GM23338 (cell line): ENCODE results near the gene YIPF2. TPM values are rescaled to one million over a fixed set of nuclear protein-coding genes. Genes with fewer than 3 reads are reported as not detected.
A peak's percentile ranks its signal among the peaks of the same experiment; 100 is the strongest.

ENCODE experiments used
- ATAC-seq: fragments of 200-7000 bp; cut with Tn5 transposase; 3 replicates; pipeline ENCODE4 v1.9.1; 2020
- DNase-seq: peaks from one replicate; pipeline ENCODE4 v3.0.0-alpha.2; 2015; ENCODE audit warnings: low spot score
- H2AFZ ChIP-seq: fragments of 200-600 bp; sonication (generic); 2 replicates; pipeline ENCODE4 v1.8.0; 2016; ENCODE audit warnings: antibody characterized with exemption, mild to moderate bottlenecking, moderate library complexity
- H3F3A ChIP-seq: fragments of 200-600 bp; sonication (generic); replicated peaks from 2 replicates; pipeline ENCODE4 v1.8.0; 2017; ENCODE audit warnings: antibody characterized with exemption, mixed run types, low read depth
- H3K27ac ChIP-seq: fragments of 200-600 bp; sonication (generic); 2 replicates; pipeline ENCODE4 v1.6.1; 2016; ENCODE audit warnings: low read depth
- H3K27me3 ChIP-seq: fragments of 200-600 bp; sonication (generic); 2 replicates; pipeline ENCODE4 v1.8.0; 2016; ENCODE audit warnings: mild to moderate bottlenecking, mixed run types, moderate library complexity; ENCODE audit not compliant: insufficient read depth
- H3K36me3 ChIP-seq: fragments of 200-600 bp; sonication (generic); 2 replicates; pipeline ENCODE4 v1.8.0; 2016; ENCODE audit warnings: mild to moderate bottlenecking; ENCODE audit not compliant: insufficient read depth
- H3K4me1 ChIP-seq: fragments of 200-600 bp; sonication (generic); 2 replicates; pipeline ENCODE4 v1.8.0; 2016; ENCODE audit warnings: mild to moderate bottlenecking, moderate library complexity; ENCODE audit not compliant: insufficient read depth
- H3K4me2 ChIP-seq: fragments of 200-600 bp; sonication (generic); 2 replicates; pipeline ENCODE4 v1.7.1; 2017; ENCODE audit warnings: mixed run types
- H3K4me3 ChIP-seq: fragments of 200-600 bp; sonication (generic); 2 replicates; pipeline ENCODE4 v1.6.1; 2016; ENCODE audit warnings: mixed run types
- H3K79me2 ChIP-seq: fragments of 200-600 bp; sonication (generic); replicated peaks from 2 replicates; pipeline ENCODE4 v1.8.0; 2017; ENCODE audit warnings: mild to moderate bottlenecking; ENCODE audit not compliant: insufficient read depth
- H3K9me2 ChIP-seq: fragments of 200-600 bp; sonication (generic); 2 replicates; pipeline ENCODE4 v1.8.0; 2017; ENCODE audit not compliant: insufficient read depth
- H4K20me1 ChIP-seq: fragments of 200-600 bp; sonication (generic); replicated peaks from 2 replicates; pipeline ENCODE4 v1.8.0; 2017; ENCODE audit warnings: mild to moderate bottlenecking; ENCODE audit not compliant: insufficient read depth
- H3K27ac Mint-ChIP-seq: 2 replicates; pipeline ENCODE4 v1.8.0; 2020; ENCODE audit warnings: inconsistent platforms, mild to moderate bottlenecking, moderate library complexity, mixed read lengths
- H3K27me3 Mint-ChIP-seq: 3 replicates; pipeline ENCODE4 v1.8.0; 2022; ENCODE audit warnings: low read depth, mild to moderate bottlenecking, moderate library complexity, mixed read lengths, inconsistent platforms; ENCODE audit not compliant: insufficient read depth, poor library complexity
- H3K36me3 Mint-ChIP-seq: 3 replicates; pipeline ENCODE4 v1.8.0; 2021; ENCODE audit warnings: low read depth, mild to moderate bottlenecking, inconsistent platforms, moderate library complexity, mixed read lengths
- H3K4me1 Mint-ChIP-seq: 3 replicates; pipeline ENCODE4 v1.8.0; 2020; ENCODE audit warnings: mild to moderate bottlenecking, inconsistent platforms, mixed read lengths
- H3K4me3 Mint-ChIP-seq: 3 replicates; pipeline ENCODE4 v1.8.0; 2021; ENCODE audit warnings: moderate library complexity, mild to moderate bottlenecking, inconsistent platforms, mixed read lengths
- H3K9me3 Mint-ChIP-seq: 3 replicates; pipeline ENCODE4 v1.8.0; 2020; ENCODE audit warnings: moderate library complexity, mild to moderate bottlenecking, inconsistent platforms, mixed read lengths
- CREB1 ChIP-seq: fragments of 250-450 bp; sonication (Bioruptor Pico); IDR thresholded peaks from 2 replicates; pipeline ENCODE4 v1.5.0; 2020; ENCODE audit warnings: low read depth, mild to moderate bottlenecking, moderate library complexity
- EZH2 ChIP-seq: fragments of 200-600 bp; sonication (generic); IDR thresholded peaks from one replicate; pipeline ENCODE4 v1.8.0; 2017; ENCODE audit warnings: antibody characterized with exemption, mild to moderate bottlenecking, low read depth; ENCODE audit not compliant: unreplicated experiment
- EZH2phosphoT487 ChIP-seq: fragments of 200-600 bp; sonication (generic); IDR thresholded peaks from one replicate; pipeline ENCODE4 v1.8.1; 2018; ENCODE audit warnings: antibody characterized with exemption; ENCODE audit not compliant: unreplicated experiment
- JUNB ChIP-seq: IDR thresholded peaks from one replicate; pipeline ENCODE4 v1.6.1; 2016; ENCODE audit warnings: antibody characterized with exemption; ENCODE audit not compliant: unreplicated experiment
- NANOG ChIP-seq: IDR thresholded peaks from 2 replicates; pipeline ENCODE4 v1.6.1; 2016; ENCODE audit warnings: antibody characterized with exemption, borderline replicate concordance
- POLR2AphosphoS5 ChIP-seq: IDR thresholded peaks from 2 replicates; pipeline ENCODE4 v1.6.1; 2016; ENCODE audit warnings: antibody characterized with exemption, low read depth
- STAT1 ChIP-seq: IDR thresholded peaks from one replicate; pipeline ENCODE4 v1.6.1; 2016; ENCODE audit warnings: antibody characterized with exemption; ENCODE audit not compliant: unreplicated experiment
- ZNF114 ChIP-seq: fragments of 250-450 bp; sonication (Bioruptor Pico); IDR thresholded peaks from 2 replicates; pipeline ENCODE4 v1.5.0; 2020; ENCODE audit warnings: mild to moderate bottlenecking, moderate library complexity
- ZNF331 ChIP-seq: fragments of 250-450 bp; sonication (Bioruptor Pico); IDR thresholded peaks from 2 replicates; pipeline ENCODE4 v1.5.0; 2020; ENCODE audit warnings: low read depth, mild to moderate bottlenecking, moderate library complexity
- polyA plus RNA-seq: library from polyadenylated mRNA; unstranded; fragments of >200 nt; fragmentation: Nextera tagmentation; extraction: Ambion mirVana; gene quantifications from 2 replicates; pipeline ENCODE4 v1.2.1, GENCODE V29; 2016
- total RNA-seq: library from RNA; depleted of rRNA; stranded (reverse); fragments of >200 nt; shearing (Covaris generic); gene quantifications from 2 replicates; pipeline ENCODE4 v1.2.3, GENCODE V29; 2014
- TF ChIP-seq, protein P1 (sequence below): IDR thresholded peaks from one replicate; pipeline ENCODE4 v1.6.1; 2018; ENCODE audit warnings: antibody characterized with exemption; ENCODE audit not compliant: unreplicated experiment
- TF ChIP-seq, protein P2 (sequence below): IDR thresholded peaks from 2 replicates; pipeline ENCODE4 v1.6.1; 2016; ENCODE audit warnings: antibody characterized with exemption
- TF ChIP-seq, protein P3 (sequence below): fragments of 250-450 bp; sonication (Bioruptor Pico); IDR thresholded peaks from 2 replicates; pipeline ENCODE4 v1.5.0; 2020; ENCODE audit warnings: mild to moderate bottlenecking, moderate library complexity
- TF ChIP-seq, protein P4 (sequence below), 2 experiments: fragments of 200-600 bp in 1 of 2; sonication (generic) in 1 of 2; conservative IDR thresholded peaks; 2 replicates each; pipeline versions ENCODE4 v1.5.1 to v1.6.1; 2016 to 2017; ENCODE audit warnings: antibody characterized with exemption in 2 of 2, low read depth in 2 of 2, mild to moderate bottlenecking in 2 of 2, moderate library complexity in 1 of 2

YIPF2 gene
- total and polyA plus RNA-seq, 2 experiments from 2014 or later = 36.3 to 63.7 TPM

DNA sequence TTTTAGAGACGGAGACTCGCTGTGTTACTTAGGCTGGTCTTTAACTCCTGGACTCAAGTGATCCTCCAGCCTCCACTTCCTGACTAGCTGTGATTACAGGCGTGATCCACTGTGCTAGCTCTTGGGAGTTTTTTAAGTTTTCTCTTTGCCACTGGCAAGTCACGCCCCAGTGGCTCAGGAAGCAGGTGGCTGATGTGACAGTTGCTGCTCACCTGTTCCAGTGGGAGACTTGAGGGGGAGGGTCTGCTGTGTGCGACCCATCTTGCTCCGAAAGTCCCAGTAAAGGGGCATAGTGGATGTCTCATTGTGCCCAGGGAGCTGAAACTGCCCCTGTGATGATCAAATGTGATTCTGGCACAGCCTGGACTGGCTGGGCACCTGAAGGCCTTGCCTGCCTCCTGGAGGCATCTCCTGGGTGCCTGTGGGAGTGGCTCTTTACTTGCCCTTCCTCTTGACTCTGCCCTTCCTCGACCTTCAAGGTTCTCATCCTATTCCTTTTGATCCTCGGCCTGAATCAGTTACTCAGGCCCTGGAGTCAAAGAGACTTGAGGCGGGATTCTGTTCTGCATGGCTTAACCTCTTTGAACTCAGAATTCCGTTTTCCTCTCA, 40.2 kb upstream of the YIPF2 start:
- H3K4me3 ChIP-seq = no peak overlapping the region
- Mint-ChIP-seq H3K27me3 (peaks cover 6% of the 10 kb centered on the region), H3K27ac (peak overlapping the region; percentile 44), H3K4me3 (no peak overlapping the region), H3K4me1 (peaks cover 34% of the 10 kb centered on the region), H3K9me3 (peaks cover under 1% of the 10 kb centered on the region; the same call in 2 of the 3 replicates), H3K36me3 (peaks cover 36% of the 10 kb centered on the region)
- no peaks in the 10 kb centered on the region; the same call in 1 of the 2 replicates for H3K36me3 ChIP-seq
- peaks cover 15% of the 10 kb centered on the region; the same call in 1 of the 2 replicates for H3K4me1 ChIP-seq
- ATAC-seq (peak; percentile 19; the same call in 1 of the 3 replicates), DNase-seq (no peak)
- TF ChIP-seq, protein P1, sequence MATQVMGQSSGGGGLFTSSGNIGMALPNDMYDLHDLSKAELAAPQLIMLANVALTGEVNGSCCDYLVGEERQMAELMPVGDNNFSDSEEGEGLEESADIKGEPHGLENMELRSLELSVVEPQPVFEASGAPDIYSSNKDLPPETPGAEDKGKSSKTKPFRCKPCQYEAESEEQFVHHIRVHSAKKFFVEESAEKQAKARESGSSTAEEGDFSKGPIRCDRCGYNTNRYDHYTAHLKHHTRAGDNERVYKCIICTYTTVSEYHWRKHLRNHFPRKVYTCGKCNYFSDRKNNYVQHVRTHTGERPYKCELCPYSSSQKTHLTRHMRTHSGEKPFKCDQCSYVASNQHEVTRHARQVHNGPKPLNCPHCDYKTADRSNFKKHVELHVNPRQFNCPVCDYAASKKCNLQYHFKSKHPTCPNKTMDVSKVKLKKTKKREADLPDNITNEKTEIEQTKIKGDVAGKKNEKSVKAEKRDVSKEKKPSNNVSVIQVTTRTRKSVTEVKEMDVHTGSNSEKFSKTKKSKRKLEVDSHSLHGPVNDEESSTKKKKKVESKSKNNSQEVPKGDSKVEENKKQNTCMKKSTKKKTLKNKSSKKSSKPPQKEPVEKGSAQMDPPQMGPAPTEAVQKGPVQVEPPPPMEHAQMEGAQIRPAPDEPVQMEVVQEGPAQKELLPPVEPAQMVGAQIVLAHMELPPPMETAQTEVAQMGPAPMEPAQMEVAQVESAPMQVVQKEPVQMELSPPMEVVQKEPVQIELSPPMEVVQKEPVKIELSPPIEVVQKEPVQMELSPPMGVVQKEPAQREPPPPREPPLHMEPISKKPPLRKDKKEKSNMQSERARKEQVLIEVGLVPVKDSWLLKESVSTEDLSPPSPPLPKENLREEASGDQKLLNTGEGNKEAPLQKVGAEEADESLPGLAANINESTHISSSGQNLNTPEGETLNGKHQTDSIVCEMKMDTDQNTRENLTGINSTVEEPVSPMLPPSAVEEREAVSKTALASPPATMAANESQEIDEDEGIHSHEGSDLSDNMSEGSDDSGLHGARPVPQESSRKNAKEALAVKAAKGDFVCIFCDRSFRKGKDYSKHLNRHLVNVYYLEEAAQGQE = no peak
- TF ChIP-seq CREB1 (CRISPR knock-in tag) = no peak
- TF ChIP-seq, protein P2, sequence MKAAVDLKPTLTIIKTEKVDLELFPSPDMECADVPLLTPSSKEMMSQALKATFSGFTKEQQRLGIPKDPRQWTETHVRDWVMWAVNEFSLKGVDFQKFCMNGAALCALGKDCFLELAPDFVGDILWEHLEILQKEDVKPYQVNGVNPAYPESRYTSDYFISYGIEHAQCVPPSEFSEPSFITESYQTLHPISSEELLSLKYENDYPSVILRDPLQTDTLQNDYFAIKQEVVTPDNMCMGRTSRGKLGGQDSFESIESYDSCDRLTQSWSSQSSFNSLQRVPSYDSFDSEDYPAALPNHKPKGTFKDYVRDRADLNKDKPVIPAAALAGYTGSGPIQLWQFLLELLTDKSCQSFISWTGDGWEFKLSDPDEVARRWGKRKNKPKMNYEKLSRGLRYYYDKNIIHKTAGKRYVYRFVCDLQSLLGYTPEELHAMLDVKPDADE = no peak
- TF ChIP-seq, protein P3, sequence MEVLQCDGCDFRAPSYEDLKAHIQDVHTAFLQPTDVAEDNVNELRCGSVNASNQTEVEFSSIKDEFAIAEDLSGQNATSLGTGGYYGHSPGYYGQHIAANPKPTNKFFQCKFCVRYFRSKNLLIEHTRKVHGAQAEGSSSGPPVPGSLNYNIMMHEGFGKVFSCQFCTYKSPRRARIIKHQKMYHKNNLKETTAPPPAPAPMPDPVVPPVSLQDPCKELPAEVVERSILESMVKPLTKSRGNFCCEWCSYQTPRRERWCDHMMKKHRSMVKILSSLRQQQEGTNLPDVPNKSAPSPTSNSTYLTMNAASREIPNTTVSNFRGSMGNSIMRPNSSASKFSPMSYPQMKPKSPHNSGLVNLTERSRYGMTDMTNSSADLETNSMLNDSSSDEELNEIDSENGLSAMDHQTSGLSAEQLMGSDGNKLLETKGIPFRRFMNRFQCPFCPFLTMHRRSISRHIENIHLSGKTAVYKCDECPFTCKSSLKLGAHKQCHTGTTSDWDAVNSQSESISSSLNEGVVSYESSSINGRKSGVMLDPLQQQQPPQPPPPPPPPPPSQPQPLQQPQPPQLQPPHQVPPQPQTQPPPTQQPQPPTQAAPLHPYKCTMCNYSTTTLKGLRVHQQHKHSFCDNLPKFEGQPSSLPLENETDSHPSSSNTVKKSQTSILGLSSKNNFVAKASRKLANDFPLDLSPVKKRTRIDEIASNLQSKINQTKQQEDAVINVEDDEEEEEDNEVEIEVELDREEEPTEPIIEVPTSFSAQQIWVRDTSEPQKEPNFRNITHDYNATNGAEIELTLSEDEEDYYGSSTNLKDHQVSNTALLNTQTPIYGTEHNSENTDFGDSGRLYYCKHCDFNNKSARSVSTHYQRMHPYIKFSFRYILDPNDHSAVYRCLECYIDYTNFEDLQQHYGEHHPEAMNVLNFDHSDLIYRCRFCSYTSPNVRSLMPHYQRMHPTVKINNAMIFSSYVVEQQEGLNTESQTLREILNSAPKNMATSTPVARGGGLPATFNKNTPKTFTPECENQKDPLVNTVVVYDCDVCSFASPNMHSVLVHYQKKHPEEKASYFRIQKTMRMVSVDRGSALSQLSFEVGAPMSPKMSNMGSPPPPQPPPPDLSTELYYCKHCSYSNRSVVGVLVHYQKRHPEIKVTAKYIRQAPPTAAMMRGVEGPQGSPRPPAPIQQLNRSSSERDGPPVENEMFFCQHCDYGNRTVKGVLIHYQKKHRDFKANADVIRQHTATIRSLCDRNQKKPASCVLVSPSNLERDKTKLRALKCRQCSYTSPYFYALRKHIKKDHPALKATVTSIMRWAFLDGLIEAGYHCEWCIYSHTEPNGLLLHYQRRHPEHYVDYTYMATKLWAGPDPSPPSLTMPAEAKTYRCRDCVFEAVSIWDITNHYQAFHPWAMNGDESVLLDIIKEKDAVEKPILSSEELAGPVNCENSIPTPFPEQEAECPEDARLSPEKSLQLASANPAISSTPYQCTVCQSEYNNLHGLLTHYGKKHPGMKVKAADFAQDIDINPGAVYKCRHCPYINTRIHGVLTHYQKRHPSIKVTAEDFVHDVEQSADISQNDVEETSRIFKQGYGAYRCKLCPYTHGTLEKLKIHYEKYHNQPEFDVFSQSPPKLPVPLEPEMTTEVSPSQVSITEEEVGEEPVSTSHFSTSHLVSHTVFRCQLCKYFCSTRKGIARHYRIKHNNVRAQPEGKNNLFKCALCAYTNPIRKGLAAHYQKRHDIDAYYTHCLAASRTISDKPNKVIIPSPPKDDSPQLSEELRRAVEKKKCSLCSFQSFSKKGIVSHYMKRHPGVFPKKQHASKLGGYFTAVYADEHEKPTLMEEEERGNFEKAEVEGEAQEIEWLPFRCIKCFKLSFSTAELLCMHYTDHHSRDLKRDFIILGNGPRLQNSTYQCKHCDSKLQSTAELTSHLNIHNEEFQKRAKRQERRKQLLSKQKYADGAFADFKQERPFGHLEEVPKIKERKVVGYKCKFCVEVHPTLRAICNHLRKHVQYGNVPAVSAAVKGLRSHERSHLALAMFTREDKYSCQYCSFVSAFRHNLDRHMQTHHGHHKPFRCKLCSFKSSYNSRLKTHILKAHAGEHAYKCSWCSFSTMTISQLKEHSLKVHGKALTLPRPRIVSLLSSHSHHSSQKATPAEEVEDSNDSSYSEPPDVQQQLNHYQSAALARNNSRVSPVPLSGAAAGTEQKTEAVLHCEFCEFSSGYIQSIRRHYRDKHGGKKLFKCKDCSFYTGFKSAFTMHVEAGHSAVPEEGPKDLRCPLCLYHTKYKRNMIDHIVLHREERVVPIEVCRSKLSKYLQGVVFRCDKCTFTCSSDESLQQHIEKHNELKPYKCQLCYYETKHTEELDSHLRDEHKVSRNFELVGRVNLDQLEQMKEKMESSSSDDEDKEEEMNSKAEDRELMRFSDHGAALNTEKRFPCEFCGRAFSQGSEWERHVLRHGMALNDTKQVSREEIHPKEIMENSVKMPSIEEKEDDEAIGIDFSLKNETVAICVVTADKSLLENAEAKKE (CRISPR knock-in tag) = no peak
- TF ChIP-seq ZNF114 (CRISPR knock-in tag) = no peak
- no peak for TF ChIP-seq STAT1
- no peak for TF ChIP-seq EZH2phosphoT487
- no peak for TF ChIP-seq ZNF331 (CRISPR knock-in tag)
- TF ChIP-seq NANOG = no peak
- TF ChIP-seq EZH2 = no peak
- TF ChIP-seq POLR2AphosphoS5 = no peak
- TF ChIP-seq, protein P4, sequence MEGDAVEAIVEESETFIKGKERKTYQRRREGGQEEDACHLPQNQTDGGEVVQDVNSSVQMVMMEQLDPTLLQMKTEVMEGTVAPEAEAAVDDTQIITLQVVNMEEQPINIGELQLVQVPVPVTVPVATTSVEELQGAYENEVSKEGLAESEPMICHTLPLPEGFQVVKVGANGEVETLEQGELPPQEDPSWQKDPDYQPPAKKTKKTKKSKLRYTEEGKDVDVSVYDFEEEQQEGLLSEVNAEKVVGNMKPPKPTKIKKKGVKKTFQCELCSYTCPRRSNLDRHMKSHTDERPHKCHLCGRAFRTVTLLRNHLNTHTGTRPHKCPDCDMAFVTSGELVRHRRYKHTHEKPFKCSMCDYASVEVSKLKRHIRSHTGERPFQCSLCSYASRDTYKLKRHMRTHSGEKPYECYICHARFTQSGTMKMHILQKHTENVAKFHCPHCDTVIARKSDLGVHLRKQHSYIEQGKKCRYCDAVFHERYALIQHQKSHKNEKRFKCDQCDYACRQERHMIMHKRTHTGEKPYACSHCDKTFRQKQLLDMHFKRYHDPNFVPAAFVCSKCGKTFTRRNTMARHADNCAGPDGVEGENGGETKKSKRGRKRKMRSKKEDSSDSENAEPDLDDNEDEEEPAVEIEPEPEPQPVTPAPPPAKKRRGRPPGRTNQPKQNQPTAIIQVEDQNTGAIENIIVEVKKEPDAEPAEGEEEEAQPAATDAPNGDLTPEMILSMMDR (conservative IDR thresholded peaks at IDR 0.05; ENCODE audit: low read depth in 2 of 2) = no peak
- no peak for TF ChIP-seq JUNB
- H3K9me2 ChIP-seq = no peaks in the 10 kb centered on the region
- H3K4me2 ChIP-seq = no peak overlapping the region
- 0 out of 2 replicates have a peak, but pooled peaks cover 4% of the 10 kb centered on the region for H3F3A ChIP-seq
- peaks cover 48% of the 10 kb centered on the region for H4K20me1 ChIP-seq
- peak overlapping the region; percentile 84 for H3K27ac ChIP-seq
- no peak overlapping the region for H2AFZ ChIP-seq
- peaks cover 100% of the 10 kb centered on the region for H3K79me2 ChIP-seq
- H3K27me3 ChIP-seq = no peaks in the 10 kb centered on the region
